AG09309 (cell line): ENCODE data around the gene GINM1.

ENCODE experiments used
- DNase-seq: peaks from one replicate; pipeline ENCODE4 v3.0.0-alpha.2; 2010; ENCODE audit warnings: low read depth
- H3K4me3 ChIP-seq: 2 replicates; pipeline ENCODE4 v1.5.1; 2011; ENCODE audit warnings: mild to moderate bottlenecking, low read depth, low read length, moderate library complexity; ENCODE audit not compliant: control insufficient read depth
- CTCF ChIP-seq: IDR thresholded peaks from 2 replicates; pipeline ENCODE4 v1.5.1; 2011; ENCODE audit warnings: mild to moderate bottlenecking, low read depth, low read length, inconsistent platforms; ENCODE audit not compliant: insufficient read depth, control insufficient read depth; ENCODE audit errors: missing control alignments

The GINM1 gene, protein sequence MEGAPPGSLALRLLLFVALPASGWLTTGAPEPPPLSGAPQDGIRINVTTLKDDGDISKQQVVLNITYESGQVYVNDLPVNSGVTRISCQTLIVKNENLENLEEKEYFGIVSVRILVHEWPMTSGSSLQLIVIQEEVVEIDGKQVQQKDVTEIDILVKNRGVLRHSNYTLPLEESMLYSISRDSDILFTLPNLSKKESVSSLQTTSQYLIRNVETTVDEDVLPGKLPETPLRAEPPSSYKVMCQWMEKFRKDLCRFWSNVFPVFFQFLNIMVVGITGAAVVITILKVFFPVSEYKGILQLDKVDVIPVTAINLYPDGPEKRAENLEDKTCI

DNA sequence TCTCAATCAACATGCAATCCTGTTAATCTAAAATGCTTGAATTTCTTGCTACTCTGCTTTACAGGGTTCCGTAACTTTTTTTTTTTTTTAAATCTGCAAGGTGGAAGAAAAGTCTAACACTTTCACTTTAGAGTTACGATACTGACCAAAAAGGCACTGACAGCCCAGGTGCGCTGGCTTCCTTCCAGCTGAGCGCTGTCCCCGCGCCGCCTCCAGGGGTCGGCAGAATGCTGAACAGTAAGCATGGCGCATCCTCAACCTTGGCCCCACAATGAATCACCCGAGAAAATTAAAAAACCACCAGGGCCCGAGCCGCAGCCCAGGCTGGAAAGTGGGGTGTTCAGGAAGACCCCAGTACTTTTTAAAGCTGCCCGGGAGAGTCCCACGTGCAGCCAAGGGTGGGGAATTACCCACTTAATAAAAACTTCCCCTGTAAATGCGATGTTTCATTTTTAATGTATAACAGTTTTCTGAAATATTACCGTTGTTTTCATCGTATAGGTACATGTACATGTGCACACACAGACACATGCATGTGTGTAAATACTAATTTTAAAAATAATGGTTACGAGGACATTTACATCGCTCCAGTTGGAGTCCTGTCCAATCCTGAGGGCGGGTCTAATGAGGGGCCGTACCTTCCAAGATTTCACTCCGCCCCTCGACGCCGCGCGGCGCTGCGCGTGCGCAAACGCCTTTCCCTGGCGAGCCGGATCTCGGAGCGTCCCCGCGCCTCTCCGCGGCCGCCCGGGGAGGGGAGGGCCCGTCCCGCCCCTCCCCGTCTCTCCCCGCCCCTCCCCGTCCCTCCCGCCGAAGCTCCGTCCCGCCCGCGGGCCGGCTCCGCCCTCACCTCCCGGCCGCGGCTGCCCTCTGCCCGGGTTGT lies at the start of gene GINM1:
GINM1 (plus strand) TSS at position 849 of the 883 bp plus-strand sequence. CDS start 40 bp downstream, outside the sequence.
- TF ChIP-seq CTCF = peak; percentile 73
- peak; percentile 63 for DNase-seq
- peak within 1 kb of the TSS; percentile 87 for H3K4me3 ChIP-seq

GRCh38 chr6:149529650-149530049 lies 36.5 kb upstream of the GINM1 start:
- no peak overlapping the region for H3K4me3 ChIP-seq
- no peak for TF ChIP-seq CTCF
- DNase-seq = no peak

DNA sequence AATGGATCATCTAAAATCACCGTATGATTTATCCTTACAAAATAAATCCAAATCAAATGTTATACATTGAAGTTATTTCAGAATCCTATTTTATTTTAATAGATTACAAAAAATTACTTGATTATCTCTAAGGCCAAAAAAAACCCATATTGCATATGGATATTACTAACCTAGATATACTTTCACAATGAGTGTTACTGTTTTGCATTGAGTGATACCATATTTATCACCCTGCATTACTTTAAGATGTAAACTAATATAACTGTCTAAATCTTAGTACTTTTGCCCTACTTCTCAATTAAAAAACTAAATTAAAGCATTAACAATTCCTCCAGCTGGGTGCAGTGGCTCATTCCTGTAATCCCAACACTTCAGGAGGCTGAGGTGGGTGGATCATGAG lies 31.4 kb upstream of the GINM1 start:
- H3K4me3 ChIP-seq = no peak overlapping the region
- DNase-seq = no peak
- TF ChIP-seq CTCF = no peak

DNA sequence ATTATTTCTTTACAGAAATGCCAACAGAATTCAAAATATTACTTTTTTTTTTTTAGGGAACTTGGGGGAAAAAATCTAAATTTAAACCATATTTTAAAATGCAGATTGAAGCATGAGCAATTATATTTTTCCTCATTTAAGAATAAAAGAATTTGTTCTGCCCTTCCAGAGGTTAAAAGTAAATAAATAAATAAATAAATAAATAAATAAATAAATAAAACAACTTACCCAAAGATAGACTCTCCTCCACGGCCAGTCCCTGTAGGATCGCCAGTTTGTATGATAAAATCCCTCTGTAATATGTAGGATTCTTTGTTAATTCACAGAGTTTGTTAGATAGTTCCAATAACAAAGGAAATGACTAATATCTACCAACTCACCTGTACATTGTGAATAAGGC lies 25.0 kb upstream of the GINM1 start:
- H3K4me3 ChIP-seq = no peak overlapping the region
- no peak for TF ChIP-seq CTCF
- no peak for DNase-seq

- DNase-seq = no peak
- no peak for TF ChIP-seq CTCF
Observed at GRCh38 chr6:149544646-149545257, 21.4 kb upstream of the GINM1 start.

GRCh38 chr6:149545258-149545753 lies 20.9 kb upstream of the GINM1 start:
- H3K4me3 ChIP-seq = peak overlapping the region; percentile 72
- peak; percentile 21 for DNase-seq
- no peak for TF ChIP-seq CTCF

More at GRCh38 chr6:149544646-149545257, 21.4 kb upstream of the GINM1 start:
- peak overlapping the region; percentile 72 for H3K4me3 ChIP-seq
